ENCODE data around the gene GJC2.
"Not testable (repeated sequence)": the region's sequence is repeated elsewhere in the genome, so short reads cannot be mapped to it uniquely, and the experiment has no call there.

GJC2 gene

GRCh38 chr1:228184152-228184551, 34.4 kb downstream of the GJC2 start:
- Histone ChIP-seq H3K27ac (no peak overlapping the region), H3K36me3 (replicated peaks) (no peaks in the 10 kb centered on the region), H3K4me3 (ENCODE audit: low read depth, low read length) (no peak overlapping the region), H3K27me3 (replicated peaks) (no peaks in the 10 kb centered on the region)
- in situ Hi-C loops (cut with HindIII; ENCODE audit: low pct_ligation_motif_present, low sequenced_read_pairs) = no loop called here
- DNase-seq = no peak
- no peak for TF ChIP-seq CTCF (IDR thresholded peaks at IDR 0.05; ENCODE audit: low read depth, low read length, missing control alignments)

- Histone ChIP-seq H3K4me3 (ENCODE audit: low read depth, low read length) (no peak overlapping the region), H3K27me3 (replicated peaks) (no peaks in the 10 kb centered on the region), H3K27ac (no peak overlapping the region), H3K36me3 (replicated peaks) (no peaks in the 10 kb centered on the region)
- in situ Hi-C loops (cut with HindIII; ENCODE audit: low pct_ligation_motif_present, low sequenced_read_pairs) = no loop called here
- TF ChIP-seq CTCF (IDR thresholded peaks at IDR 0.05; ENCODE audit: low read depth, low read length, missing control alignments) = no peak
- no peak for DNase-seq
Observed at GRCh38 chr1:228185641-228185965, 35.9 kb downstream of the GJC2 start.

- DNase-seq; in situ Hi-C loops (cut with HindIII; ENCODE audit: low pct_ligation_motif_present, low sequenced_read_pairs); H3K27ac ChIP-seq; H3K4me3 ChIP-seq (ENCODE audit: low read depth, low read length); H3K27me3 ChIP-seq (replicated peaks); H3K36me3 ChIP-seq (replicated peaks): not testable (repeated sequence)
Observed at GRCh38 chr1:228188249-228188648, 38.5 kb downstream of the GJC2 start.

- no peak overlapping the region for H3K4me3 ChIP-seq (ENCODE audit: low read depth, low read length)
- no peaks in the 10 kb centered on the region for H3K27me3 ChIP-seq (replicated peaks)
- H3K27ac ChIP-seq = no peak overlapping the region
- no peaks in the 10 kb centered on the region for H3K36me3 ChIP-seq (replicated peaks)
- TF ChIP-seq CTCF (IDR thresholded peaks at IDR 0.05; ENCODE audit: low read depth, low read length, missing control alignments) = no peak
- in situ Hi-C loops (cut with HindIII; ENCODE audit: low pct_ligation_motif_present, low sequenced_read_pairs) = no loop called here
- DNase-seq = no peak
Observed at GRCh38 chr1:228190182-228190581, 40.5 kb downstream of the GJC2 start.

GRCh38 chr1:228190778-228191177, 41.0 kb downstream of the GJC2 start:
- no peaks in the 10 kb centered on the region for H3K27me3 ChIP-seq (replicated peaks)
- in situ Hi-C loops (cut with HindIII; ENCODE audit: low pct_ligation_motif_present, low sequenced_read_pairs) = no loop called here
- H3K4me3 ChIP-seq (ENCODE audit: low read depth, low read length) = no peak overlapping the region
- DNase-seq = no peak
- H3K36me3 ChIP-seq (replicated peaks) = no peaks in the 10 kb centered on the region
- no peak overlapping the region for H3K27ac ChIP-seq
- TF ChIP-seq CTCF (IDR thresholded peaks at IDR 0.05; ENCODE audit: low read depth, low read length, missing control alignments) = no peak

GRCh38 chr1:228194436-228194835, 44.7 kb downstream of the GJC2 start:
- in situ Hi-C loops (cut with HindIII; ENCODE audit: low pct_ligation_motif_present, low sequenced_read_pairs) = no loop called here

More at GRCh38 chr1:228194436-228194835, 44.7 kb downstream of the GJC2 start:
- Histone ChIP-seq H3K36me3 (replicated peaks) (no peaks in the 10 kb centered on the region), H3K27ac (no peak overlapping the region), H3K4me3 (ENCODE audit: low read depth, low read length) (no peak overlapping the region), H3K27me3 (replicated peaks) (no peaks in the 10 kb centered on the region)
- DNase-seq = no peak
- no peak for TF ChIP-seq CTCF (IDR thresholded peaks at IDR 0.05; ENCODE audit: low read depth, low read length, missing control alignments)

All from brain microvascular endothelial cell (primary cell).